Measurements from ENCODE around the gene IQGAP3. TPM values are rescaled to one million over a fixed set of nuclear protein-coding genes. Genes with fewer than 3 reads are reported as not detected.

The IQGAP3 gene
- total and polyA plus RNA-seq, 12 donors: 0.07 to 3.8 (median 0.23) TPM

GRCh38 chr1:156601122-156601830 lies 28.9 kb upstream of the IQGAP3 start, which contains the start of gene GPATCH4:
GPATCH4 (minus strand) TSS chr1:156601479.
- no peak for TF ChIP-seq CTCF (IDR thresholded peaks at IDR 0.05)
- intact Hi-C loops (cut with DNase I): loop anchor here in 5 of 10 donors (5.0 to 10.0 kb wide), 5 partner anchors 99 to 216 kb away; partner anchors contain the start of gene MEF2D (in 1 of the 5)
- 0 to 1% methylated on average over 35 of the region's 35 CpGs for WGBS, 2 donors

GRCh38 chr1:156600733-156601121 lies 28.4 kb upstream of the IQGAP3 start:
- Histone ChIP-seq H3K27ac (peak overlapping the region in 7 of 10 donors; percentile 57 to 84 (median 80)), H3K36me3 (peaks cover 0 to 37% (median 6%) of the 10 kb centered on the region in 9 donors), H3K4me1 (peaks cover 7 to 25% (median 15%) of the 10 kb centered on the region in 9 donors), H3K4me3 (peak overlapping the region; percentile 34 to 85 (median 70)), H3K27me3 (no peaks in the 10 kb centered on the region), H3K9me3 (no peaks in the 10 kb centered on the region)
- intact Hi-C loops (cut with DNase I): loop anchor here in 5 of 10 donors (5.0 to 10.0 kb wide), 5 partner anchors 98 to 216 kb away; partner anchors contain the start of gene MEF2D (in 1 of the 5)
- no peak for TF ChIP-seq CTCF (IDR thresholded peaks at IDR 0.05)
- 2 to 5% methylated on average over 13 of the region's 13 CpGs for WGBS, 2 donors
- ATAC-seq: peak in 5 of 8 donors; percentile 6 to 18 (median 10)
- no peak for DNase-seq

More at GRCh38 chr1:156601122-156601830, 28.9 kb upstream of the IQGAP3 start, which contains the start of gene GPATCH4:
- Histone ChIP-seq H3K9me3 (no peaks in the 10 kb centered on the region), H3K4me3 (peak within 1 kb of the TSS; percentile 34 to 85 (median 70)), H3K27me3 (no peaks in the 10 kb centered on the region), H3K27ac (peak within 1 kb of the TSS in 9 of 10 donors; percentile 57 to 84 (median 80)), H3K36me3 (peaks cover 0 to 31% (median 6%) of the 10 kb centered on the region in 9 donors), H3K4me1 (peaks cover 7 to 25% (median 15%) of the 10 kb centered on the region in 9 donors)
- peak; percentile 59 to 84 for DNase-seq
- peak; percentile 78 to 92 (median 87) for ATAC-seq

- TF ChIP-seq CTCF (IDR thresholded peaks at IDR 0.05): peak in 1 of 9 donors; percentile 13
- no peak for DNase-seq
- no peak for ATAC-seq
- H3K4me1 ChIP-seq: peaks cover 7 to 25% (median 15%) of the 10 kb centered on the region in 9 donors
- H3K36me3 ChIP-seq: peaks cover 0 to 46% (median 13%) of the 10 kb centered on the region in 9 donors
- WGBS, 2 donors: 82 to 84% methylated on average over 3 of the region's 3 CpGs
- H3K9me3 ChIP-seq: no peaks in the 10 kb centered on the region
- H3K4me3 ChIP-seq: no peak overlapping the region
- no peak overlapping the region for H3K27ac ChIP-seq
- intact Hi-C loops (cut with DNase I): loop anchor here in 6 of 10 donors (5.0 to 10.0 kb wide), 5 partner anchors 98 to 215 kb away; partner anchors contain the start of gene MEF2D (in 1 of the 6)
- H3K27me3 ChIP-seq: no peaks in the 10 kb centered on the region
These were observed 27.4 kb upstream of the IQGAP3 start for GRCh38 chr1:156599811-156600210.

- intact Hi-C loops (cut with DNase I): loop anchor here in 1 of 10 donors (10.0 kb wide), 1 partner anchor 114 kb away; no protein-coding TSS in a partner anchor
- peaks cover 7 to 25% (median 15%) of the 10 kb centered on the region in 9 donors for H3K4me1 ChIP-seq
- H3K27ac ChIP-seq: no peak overlapping the region
- H3K27me3 ChIP-seq: no peaks in the 10 kb centered on the region
- H3K36me3 ChIP-seq: peaks cover 0 to 55% (median 22%) of the 10 kb centered on the region in 9 donors
- H3K4me3 ChIP-seq: no peak overlapping the region
- no peaks in the 10 kb centered on the region for H3K9me3 ChIP-seq
- 86 to 88% methylated on average over 4 of the region's 4 CpGs for whole genome bisulfite sequencing, 2 donors
- DNase-seq: no peak
- no peak for TF ChIP-seq CTCF (IDR thresholded peaks at IDR 0.05)
- no peak for ATAC-seq
These were observed 26.5 kb upstream of the IQGAP3 start for GRCh38 chr1:156598731-156599432.
